ENCODE data around the gene AS3MT.

DNA sequence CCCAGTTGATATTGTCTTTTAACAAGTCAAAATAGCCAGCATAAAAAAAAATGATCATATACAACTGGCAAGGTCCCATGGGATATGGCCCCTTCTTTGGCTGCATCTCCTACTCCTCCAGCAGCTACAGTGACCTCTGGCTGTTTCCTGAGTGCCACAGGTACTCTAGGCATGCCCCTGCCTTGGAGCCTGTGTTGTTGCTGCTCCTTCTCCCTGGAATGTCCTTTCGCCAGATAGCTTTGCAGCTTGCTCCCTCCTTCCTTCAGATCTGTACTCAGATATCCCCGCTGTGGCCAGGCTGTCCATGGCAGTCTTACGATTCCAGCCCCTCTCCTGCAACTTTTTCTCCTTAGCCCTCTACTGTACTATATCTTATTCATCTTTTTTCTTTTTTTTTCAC, 72.1 kb downstream of the AS3MT start:
- TF ChIP-seq EZH2phosphoT487 (conservative IDR thresholded peaks at IDR 0.05; ENCODE audit: low read length), result no peak
- TF ChIP-seq, protein P1, sequence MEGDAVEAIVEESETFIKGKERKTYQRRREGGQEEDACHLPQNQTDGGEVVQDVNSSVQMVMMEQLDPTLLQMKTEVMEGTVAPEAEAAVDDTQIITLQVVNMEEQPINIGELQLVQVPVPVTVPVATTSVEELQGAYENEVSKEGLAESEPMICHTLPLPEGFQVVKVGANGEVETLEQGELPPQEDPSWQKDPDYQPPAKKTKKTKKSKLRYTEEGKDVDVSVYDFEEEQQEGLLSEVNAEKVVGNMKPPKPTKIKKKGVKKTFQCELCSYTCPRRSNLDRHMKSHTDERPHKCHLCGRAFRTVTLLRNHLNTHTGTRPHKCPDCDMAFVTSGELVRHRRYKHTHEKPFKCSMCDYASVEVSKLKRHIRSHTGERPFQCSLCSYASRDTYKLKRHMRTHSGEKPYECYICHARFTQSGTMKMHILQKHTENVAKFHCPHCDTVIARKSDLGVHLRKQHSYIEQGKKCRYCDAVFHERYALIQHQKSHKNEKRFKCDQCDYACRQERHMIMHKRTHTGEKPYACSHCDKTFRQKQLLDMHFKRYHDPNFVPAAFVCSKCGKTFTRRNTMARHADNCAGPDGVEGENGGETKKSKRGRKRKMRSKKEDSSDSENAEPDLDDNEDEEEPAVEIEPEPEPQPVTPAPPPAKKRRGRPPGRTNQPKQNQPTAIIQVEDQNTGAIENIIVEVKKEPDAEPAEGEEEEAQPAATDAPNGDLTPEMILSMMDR (IDR thresholded peaks at IDR 0.05; ENCODE audit: insufficient read depth, low read length, poor library complexity, severe bottlenecking), result no peak

Data from SU-DHL-6 (cell line).